Osteocyte (in vitro differentiated cells): ENCODE results near the gene KLHL21. TPM values are rescaled to one million over a fixed set of nuclear protein-coding genes. Genes with fewer than 3 reads are reported as not detected.
A peak's percentile ranks its signal among the peaks of the same experiment; 100 is the strongest.

Experiments used
- DNase-seq: peaks from one replicate; pipeline ENCODE4 v3.0.0; 2021; ENCODE audit warnings: mixed read lengths; ENCODE audit not compliant: unreplicated experiment; ENCODE audit errors: extremely low spot score
- H3K27ac Mint-ChIP-seq: one replicate; pipeline ENCODE4 v1.8.0; 2021; ENCODE audit warnings: mild to moderate bottlenecking, mixed read lengths; ENCODE audit not compliant: unreplicated experiment
- H3K27me3 Mint-ChIP-seq: one replicate; pipeline ENCODE4 v1.8.0; 2021; ENCODE audit warnings: mixed read lengths; ENCODE audit not compliant: unreplicated experiment
- H3K36me3 Mint-ChIP-seq: one replicate; pipeline ENCODE4 v1.8.0; 2021; ENCODE audit warnings: mixed read lengths; ENCODE audit not compliant: unreplicated experiment
- H3K4me1 Mint-ChIP-seq: one replicate; pipeline ENCODE4 v1.8.0; 2021; ENCODE audit warnings: mixed read lengths; ENCODE audit not compliant: unreplicated experiment
- H3K4me3 Mint-ChIP-seq: one replicate; pipeline ENCODE4 v1.8.0; 2021; ENCODE audit warnings: mild to moderate bottlenecking, moderate library complexity, mixed read lengths; ENCODE audit not compliant: unreplicated experiment
- H3K9me3 Mint-ChIP-seq: one replicate; pipeline ENCODE4 v1.8.0; 2021; ENCODE audit warnings: mixed read lengths; ENCODE audit not compliant: unreplicated experiment
- total RNA-seq: library from RNA; stranded (reverse); gene quantifications from 2 replicates; pipeline ENCODE4 v1.2.1, GENCODE V29; 2021
- TF ChIP-seq, protein P1 (sequence below): fragments of 200-600 bp; sonication (generic); IDR thresholded peaks from 2 replicates; pipeline ENCODE4 v1.5.0; 2021; ENCODE audit warnings: antibody characterized with exemption, mild to moderate bottlenecking, moderate library complexity

KLHL21 gene
- total RNA-seq, 1 donor from 2014 or later = 27.5 TPM

- TF ChIP-seq, protein P1, sequence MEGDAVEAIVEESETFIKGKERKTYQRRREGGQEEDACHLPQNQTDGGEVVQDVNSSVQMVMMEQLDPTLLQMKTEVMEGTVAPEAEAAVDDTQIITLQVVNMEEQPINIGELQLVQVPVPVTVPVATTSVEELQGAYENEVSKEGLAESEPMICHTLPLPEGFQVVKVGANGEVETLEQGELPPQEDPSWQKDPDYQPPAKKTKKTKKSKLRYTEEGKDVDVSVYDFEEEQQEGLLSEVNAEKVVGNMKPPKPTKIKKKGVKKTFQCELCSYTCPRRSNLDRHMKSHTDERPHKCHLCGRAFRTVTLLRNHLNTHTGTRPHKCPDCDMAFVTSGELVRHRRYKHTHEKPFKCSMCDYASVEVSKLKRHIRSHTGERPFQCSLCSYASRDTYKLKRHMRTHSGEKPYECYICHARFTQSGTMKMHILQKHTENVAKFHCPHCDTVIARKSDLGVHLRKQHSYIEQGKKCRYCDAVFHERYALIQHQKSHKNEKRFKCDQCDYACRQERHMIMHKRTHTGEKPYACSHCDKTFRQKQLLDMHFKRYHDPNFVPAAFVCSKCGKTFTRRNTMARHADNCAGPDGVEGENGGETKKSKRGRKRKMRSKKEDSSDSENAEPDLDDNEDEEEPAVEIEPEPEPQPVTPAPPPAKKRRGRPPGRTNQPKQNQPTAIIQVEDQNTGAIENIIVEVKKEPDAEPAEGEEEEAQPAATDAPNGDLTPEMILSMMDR = no peak
- Mint-ChIP-seq H3K27ac (peak overlapping the region; percentile 34), H3K4me3 (peak overlapping the region; percentile 45), H3K27me3 (no peaks in the 10 kb centered on the region), H3K36me3 (peaks cover 25% of the 10 kb centered on the region), H3K9me3 (no peaks in the 10 kb centered on the region), H3K4me1 (peaks cover 20% of the 10 kb centered on the region)
- no peak for DNase-seq
Observed at GRCh38 chr1:6627841-6628545, 25.3 kb upstream of the KLHL21 start.

GRCh38 chr1:6627031-6627430, 24.4 kb upstream of the KLHL21 start:
- no peaks in the 10 kb centered on the region for H3K27me3 Mint-ChIP-seq
- TF ChIP-seq, protein P1 = no peak
- DNase-seq = no peak
- H3K27ac Mint-ChIP-seq = peak overlapping the region; percentile 2
- peak overlapping the region; percentile 84 for H3K4me3 Mint-ChIP-seq
- peaks cover 24% of the 10 kb centered on the region for H3K36me3 Mint-ChIP-seq
- H3K4me1 Mint-ChIP-seq = peaks cover 20% of the 10 kb centered on the region
- H3K9me3 Mint-ChIP-seq = no peaks in the 10 kb centered on the region

- no peak for DNase-seq
- Mint-ChIP-seq H3K4me1 (peaks cover 20% of the 10 kb centered on the region), H3K27ac (peak overlapping the region; percentile 88), H3K36me3 (peaks cover 28% of the 10 kb centered on the region), H3K4me3 (peak overlapping the region; percentile 84), H3K9me3 (no peaks in the 10 kb centered on the region), H3K27me3 (no peaks in the 10 kb centered on the region)
- TF ChIP-seq, protein P1 = no peak
Observed at GRCh38 chr1:6625584-6626149, 23.0 kb upstream of the KLHL21 start.

DNA sequence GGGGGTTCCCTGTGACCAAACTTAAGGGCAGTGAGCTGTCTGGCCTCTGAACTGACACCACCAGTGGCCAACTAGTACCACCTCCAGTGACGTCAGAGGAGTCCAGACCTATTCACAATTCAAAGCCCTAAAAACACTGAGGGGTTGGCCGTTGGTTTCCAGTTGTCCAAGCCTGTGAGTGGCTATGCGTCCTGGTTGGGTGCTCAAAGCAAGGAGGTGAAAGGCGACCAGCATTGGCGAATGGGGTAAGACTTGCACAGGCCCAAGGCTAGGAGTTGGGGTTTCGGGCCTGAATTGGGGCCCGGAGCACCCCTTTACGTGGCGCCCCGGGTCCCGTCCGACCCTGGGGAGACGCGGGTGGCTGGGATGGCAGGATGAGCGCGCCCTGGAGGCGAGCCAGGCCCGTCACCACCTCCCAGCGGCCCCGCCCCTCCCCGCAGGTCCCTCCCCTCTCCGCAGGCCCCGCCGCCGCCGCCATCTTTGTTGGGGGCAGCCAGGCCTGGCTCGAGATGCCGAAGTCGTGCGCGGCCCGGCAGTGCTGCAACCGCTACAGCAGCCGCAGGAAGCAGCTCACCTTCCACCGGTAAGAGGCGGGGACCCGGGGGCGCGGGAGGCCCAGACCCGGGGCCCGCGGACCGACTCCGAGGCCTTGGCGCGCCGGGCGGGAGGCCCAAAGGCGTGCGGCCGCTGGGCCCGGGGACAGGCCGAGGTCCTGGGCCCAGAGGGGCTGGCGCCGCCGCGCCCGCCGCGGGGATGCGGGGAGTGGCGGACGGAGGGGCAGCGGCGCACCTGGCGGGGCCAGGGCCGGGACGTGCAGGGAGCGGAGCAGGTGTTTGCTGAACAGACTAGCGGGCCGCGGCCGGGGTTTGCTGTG, 22.3 kb upstream of the KLHL21 start, which contains the start of gene THAP3:
TSS of gene THAP3 (plus strand) at position 159 of the 874 bp plus-strand sequence. CDS start at position 510, 351 bp downstream.
- TF ChIP-seq, protein P1 = no peak
- peak within 1 kb of the TSS; percentile 88 for H3K27ac Mint-ChIP-seq
- peaks cover 20% of the 10 kb centered on the region for H3K4me1 Mint-ChIP-seq
- H3K36me3 Mint-ChIP-seq = peaks cover 28% of the 10 kb centered on the region
- peak within 1 kb of the TSS; percentile 84 for H3K4me3 Mint-ChIP-seq
- peak; percentile 94 for DNase-seq
- H3K27me3 Mint-ChIP-seq = no peaks in the 10 kb centered on the region
- H3K9me3 Mint-ChIP-seq = no peaks in the 10 kb centered on the region
